Esophagus squamous epithelium (tissue), 5 donors: ENCODE measurements around the gene SVBP. TPM values are rescaled to one million over a fixed set of nuclear protein-coding genes. Genes with fewer than 3 reads are reported as not detected.

ENCODE experiments used
- DNase-seq: peaks from one replicate; lab custom pipeline; 2025; lab: John Stamatoyannopoulos, UW
- H3K27ac ChIP-seq, 4 donors: fragments of 200-600 bp; sonication (generic); one replicate each; pipeline ENCODE4 v1.5.1; 2016 to 2019; ENCODE audit warnings: mild to moderate bottlenecking in 1 of 4
- H3K27me3 ChIP-seq, 4 donors: fragments of 200-600 bp; sonication (generic); 1 replicate in 3 of 4; 2 replicates in 1 of 4; pipeline versions ENCODE4 v1.5.1 to v1.6.0; 2017 to 2021; ENCODE audit warnings: antibody characterized with exemption in 1 of 4
- H3K36me3 ChIP-seq, 3 donors: fragments of 200-600 bp; sonication (generic); one replicate each; pipeline ENCODE4 v1.5.1; 2016 to 2019
- H3K4me1 ChIP-seq, 3 donors: fragments of 200-600 bp; sonication (generic); one replicate each; pipeline ENCODE4 v1.5.1; 2017 to 2019
- H3K4me3 ChIP-seq, 4 donors: fragments of 200-600 bp; sonication (generic); 1 replicate in 3 of 4; 2 replicates in 1 of 4; pipeline ENCODE4 v1.5.1; 2016 to 2019; ENCODE audit warnings: mild to moderate bottlenecking in 2 of 4, moderate library complexity in 1 of 4
- H3K9me3 ChIP-seq, 3 donors: fragments of 200-600 bp; sonication (generic); one replicate each; pipeline ENCODE4 v1.5.1; 2016 to 2019
- POLR2A ChIP-seq, 4 donors: fragments of 450-650 bp; IDR thresholded peaks; one replicate each; pipeline ENCODE4 v1.6.1; 2017; ENCODE audit warnings: antibody characterized with exemption in 4 of 4, mild to moderate bottlenecking in 4 of 4, moderate library complexity in 3 of 4
- WGBS, 2 donors: methylation state at CpG; one replicate each; pipeline ENCODE4 v1.1.5; 2018; 5-methylcytosine and 5-hydroxymethylcytosine counted together
- intact Hi-C: fragments of 100-400 bp; cut with DNase I; formaldehyde crosslinking; loops from one replicate; pipeline ENCODE4 v1.15.0; 2022
- total RNA-seq, 4 donors: library from RNA; depleted of rRNA; stranded (reverse); fragments of >200 nt; gene quantifications; one replicate each; pipeline ENCODE4 v1.1.0, GENCODE V29; 2016
- TF ChIP-seq, protein P1 (sequence below), 6 experiments: fragments of 450-650 bp in 4 of 6; fragments of 200-600 bp in 2 of 6; sonication (generic) in 2 of 6; IDR thresholded peaks; one replicate each; pipeline ENCODE4 v1.5.1; 2016 to 2019; ENCODE audit warnings: antibody characterized with exemption in 6 of 6, mild to moderate bottlenecking in 4 of 6, moderate library complexity in 4 of 6
- donor health status: DM: yes; HTN: yes; CAD: no.

SVBP gene
- total RNA-seq, 4 donors from 2014 or later: 5.8 to 18.3 (median 14.2) TPM

DNA sequence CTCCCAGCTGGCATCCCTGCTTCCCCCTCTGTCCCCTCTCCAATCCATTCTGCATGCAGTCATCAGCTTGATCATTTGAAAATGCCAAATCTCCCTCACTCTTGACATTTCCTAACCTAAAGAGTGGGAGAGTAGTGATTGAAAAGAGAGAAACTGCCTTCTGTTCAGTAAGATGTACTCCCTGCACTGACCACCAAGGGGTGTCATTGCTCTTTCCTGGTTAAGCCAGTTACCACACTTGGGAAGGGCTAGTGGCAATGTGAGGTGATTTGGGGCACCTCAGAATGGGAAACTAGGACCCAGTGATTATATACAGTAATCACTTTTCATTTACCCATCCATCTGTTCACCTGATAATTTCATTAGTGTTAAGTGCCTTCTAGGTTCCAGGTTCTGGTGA, 39.3 kb downstream of the SVBP start:
- no peak for TF ChIP-seq POLR2A (IDR thresholded peaks at IDR 0.05)
- TF ChIP-seq, protein P1, sequence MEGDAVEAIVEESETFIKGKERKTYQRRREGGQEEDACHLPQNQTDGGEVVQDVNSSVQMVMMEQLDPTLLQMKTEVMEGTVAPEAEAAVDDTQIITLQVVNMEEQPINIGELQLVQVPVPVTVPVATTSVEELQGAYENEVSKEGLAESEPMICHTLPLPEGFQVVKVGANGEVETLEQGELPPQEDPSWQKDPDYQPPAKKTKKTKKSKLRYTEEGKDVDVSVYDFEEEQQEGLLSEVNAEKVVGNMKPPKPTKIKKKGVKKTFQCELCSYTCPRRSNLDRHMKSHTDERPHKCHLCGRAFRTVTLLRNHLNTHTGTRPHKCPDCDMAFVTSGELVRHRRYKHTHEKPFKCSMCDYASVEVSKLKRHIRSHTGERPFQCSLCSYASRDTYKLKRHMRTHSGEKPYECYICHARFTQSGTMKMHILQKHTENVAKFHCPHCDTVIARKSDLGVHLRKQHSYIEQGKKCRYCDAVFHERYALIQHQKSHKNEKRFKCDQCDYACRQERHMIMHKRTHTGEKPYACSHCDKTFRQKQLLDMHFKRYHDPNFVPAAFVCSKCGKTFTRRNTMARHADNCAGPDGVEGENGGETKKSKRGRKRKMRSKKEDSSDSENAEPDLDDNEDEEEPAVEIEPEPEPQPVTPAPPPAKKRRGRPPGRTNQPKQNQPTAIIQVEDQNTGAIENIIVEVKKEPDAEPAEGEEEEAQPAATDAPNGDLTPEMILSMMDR (IDR thresholded peaks at IDR 0.05): peak in 5 of 6 experiments; percentile 44 to 70 (median 51)
- no peak overlapping the region for H3K4me3 ChIP-seq
- no peak overlapping the region for H3K27ac ChIP-seq
- H3K9me3 ChIP-seq: no peaks in the 10 kb centered on the region
- DNase-seq: no peak
- intact Hi-C loops: no loop called here
- H3K27me3 ChIP-seq: no peaks in the 10 kb centered on the region
- H3K36me3 ChIP-seq: peaks cover 4 to 97% (median 17%) of the 10 kb centered on the region in 3 donors
- H3K4me1 ChIP-seq: no peaks in the 10 kb centered on the region

DNA sequence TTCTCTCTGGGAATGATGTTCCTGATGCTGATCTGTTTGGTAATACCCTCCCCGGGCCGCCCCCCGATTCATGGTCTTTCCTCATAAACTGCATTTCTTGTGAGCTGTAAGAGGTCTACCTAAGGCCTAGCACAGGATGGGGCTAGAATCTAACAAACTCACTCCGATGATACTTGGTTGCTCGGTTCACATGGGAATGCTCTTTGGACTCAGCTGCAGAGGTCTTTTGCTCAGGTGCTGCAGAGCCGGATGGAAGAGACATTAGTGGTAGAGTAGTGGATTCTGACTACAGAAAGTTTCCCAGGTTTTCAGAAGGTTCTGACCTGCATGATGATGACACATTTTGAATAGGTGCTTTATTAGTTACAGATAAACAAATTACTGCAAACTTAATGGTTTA, 40.7 kb downstream of the SVBP start:
- 94 to 100% methylated on average over 4 to 6 of the region's 6 CpGs for WGBS, 2 donors
- no peak for TF ChIP-seq POLR2A (IDR thresholded peaks at IDR 0.05)
- TF ChIP-seq, protein P1 (IDR thresholded peaks at IDR 0.05): no peak
- no peak overlapping the region for H3K27ac ChIP-seq
- no peak for DNase-seq
- peaks cover 4 to 85% (median 17%) of the 10 kb centered on the region in 3 donors for H3K36me3 ChIP-seq
- H3K4me3 ChIP-seq: no peak overlapping the region
- H3K27me3 ChIP-seq: no peaks in the 10 kb centered on the region
- intact Hi-C loops: no loop called here
- H3K9me3 ChIP-seq: no peaks in the 10 kb centered on the region
- H3K4me1 ChIP-seq: no peaks in the 10 kb centered on the region

DNA sequence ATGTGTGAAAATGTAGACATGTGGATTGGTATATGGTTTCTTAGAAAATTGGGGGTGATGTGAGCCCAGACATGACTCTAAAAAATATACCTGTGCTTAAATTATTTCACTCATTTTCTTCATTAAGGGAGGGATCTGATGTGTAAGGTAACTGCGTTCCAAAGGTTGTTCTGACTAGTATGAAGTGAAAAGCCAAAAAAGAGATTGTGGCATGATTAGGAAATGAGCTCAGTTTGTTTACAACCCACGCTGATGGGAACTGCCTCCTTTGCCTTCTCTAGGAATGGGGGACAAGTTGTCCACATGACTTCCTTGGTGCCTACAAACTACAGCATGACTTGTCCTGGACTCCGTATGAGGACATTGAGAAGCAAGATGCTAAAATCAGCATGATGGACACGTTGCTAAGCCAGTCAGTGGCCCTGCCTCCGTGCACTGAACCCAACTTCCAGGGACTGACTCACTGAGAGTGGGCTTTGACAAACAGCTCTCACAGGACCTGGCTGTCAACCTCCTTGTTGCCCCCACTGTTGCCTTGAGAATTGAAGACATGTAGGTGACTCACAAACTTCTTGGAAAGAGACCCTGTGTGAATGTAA, 42.2 kb downstream of the SVBP start:
- intact Hi-C loops: no loop called here
- DNase-seq: no peak
- 79 to 92% methylated on average over 3 to 5 of the region's 5 CpGs for WGBS, 2 donors
- H3K27me3 ChIP-seq: no peaks in the 10 kb centered on the region
- H3K36me3 ChIP-seq: peaks cover 4 to 71% (median 17%) of the 10 kb centered on the region in 3 donors
- TF ChIP-seq, protein P1 (IDR thresholded peaks at IDR 0.05): no peak
- TF ChIP-seq POLR2A (IDR thresholded peaks at IDR 0.05): no peak
- H3K4me1 ChIP-seq: no peaks in the 10 kb centered on the region
- no peak overlapping the region for H3K27ac ChIP-seq
- no peak overlapping the region for H3K4me3 ChIP-seq
- no peaks in the 10 kb centered on the region for H3K9me3 ChIP-seq

DNA sequence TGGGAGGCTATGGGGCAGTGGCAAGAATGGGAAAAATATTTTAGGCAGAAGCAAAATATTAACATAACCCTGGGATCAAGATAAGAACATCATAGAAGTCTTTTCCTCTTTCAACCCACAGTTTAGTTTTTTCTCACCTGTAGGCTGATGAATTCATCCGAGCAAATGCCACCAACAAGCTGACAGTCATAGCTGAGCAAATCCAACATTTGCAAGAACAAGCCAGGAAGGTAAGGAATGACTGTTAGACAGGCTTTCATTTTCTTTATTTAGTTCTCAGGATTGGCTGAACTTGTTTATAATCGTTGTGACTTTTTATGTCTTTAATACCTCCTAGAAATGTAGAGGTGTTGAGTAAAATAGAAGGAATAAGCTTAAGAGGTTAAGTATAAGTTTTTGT, 43.8 kb downstream of the SVBP start:
- Histone ChIP-seq H3K36me3 (peaks cover 4 to 63% (median 17%) of the 10 kb centered on the region in 3 donors), H3K27me3 (no peaks in the 10 kb centered on the region), H3K4me3 (no peak overlapping the region), H3K9me3 (no peaks in the 10 kb centered on the region), H3K4me1 (peaks cover 0 to 15% (median 10%) of the 10 kb centered on the region in 3 donors), H3K27ac (no peak overlapping the region)
- WGBS, 2 donors: 50% methylated on average over 2 of the region's 2 CpGs
- intact Hi-C loops: no loop called here
- TF ChIP-seq POLR2A (IDR thresholded peaks at IDR 0.05): no peak
- TF ChIP-seq, protein P1 (IDR thresholded peaks at IDR 0.05): no peak
- no peak for DNase-seq

DNA sequence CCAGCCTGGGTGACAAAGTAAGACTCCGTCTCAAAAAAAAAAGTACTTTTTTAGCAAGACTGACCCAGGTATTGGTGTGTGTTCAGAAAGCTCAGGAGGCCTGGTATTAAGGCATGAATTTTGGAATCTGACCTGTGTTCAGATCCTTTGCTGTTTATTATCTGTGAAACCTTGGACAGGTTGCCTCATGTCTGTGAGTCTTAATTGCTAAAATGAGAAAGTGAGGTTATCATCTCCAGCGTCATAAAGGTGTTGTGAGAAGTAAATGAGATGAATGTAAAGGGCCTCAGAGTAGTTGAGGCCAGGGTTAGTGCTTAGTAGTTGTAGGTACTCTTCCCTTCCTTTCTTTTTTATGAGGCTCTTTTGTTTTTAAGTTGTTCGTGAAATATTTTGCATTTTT, 47.4 kb downstream of the SVBP start:
- DNase-seq: no peak

More for the DNA sequence above, 47.4 kb downstream of the SVBP start:
- Histone ChIP-seq H3K9me3 (no peaks in the 10 kb centered on the region), H3K36me3 (peaks cover 0 to 27% (median 6%) of the 10 kb centered on the region in 3 donors), H3K27me3 (no peaks in the 10 kb centered on the region), H3K4me3 (no peak overlapping the region), H3K4me1 (peaks cover 10 to 43% (median 16%) of the 10 kb centered on the region in 3 donors), H3K27ac (no peak overlapping the region)
- intact Hi-C loops: no loop called here
- WGBS, 2 donors: 85 to 88% methylated on average over 3 of the region's 3 CpGs
- TF ChIP-seq, protein P1 (IDR thresholded peaks at IDR 0.05): no peak
- TF ChIP-seq POLR2A (IDR thresholded peaks at IDR 0.05): no peak
